Retina (tissue), 1 donor: ENCODE results near the gene HIVEP3.

ENCODE experiments used
- DNase-seq: peaks from one replicate; pipeline ENCODE4 v3.0.0-alpha.2; 2016

Gene HIVEP3

GRCh38 chr1:41539418-41539805 lies 379.3 kb downstream of the HIVEP3 start:
- DNase-seq = no peak

DNA sequence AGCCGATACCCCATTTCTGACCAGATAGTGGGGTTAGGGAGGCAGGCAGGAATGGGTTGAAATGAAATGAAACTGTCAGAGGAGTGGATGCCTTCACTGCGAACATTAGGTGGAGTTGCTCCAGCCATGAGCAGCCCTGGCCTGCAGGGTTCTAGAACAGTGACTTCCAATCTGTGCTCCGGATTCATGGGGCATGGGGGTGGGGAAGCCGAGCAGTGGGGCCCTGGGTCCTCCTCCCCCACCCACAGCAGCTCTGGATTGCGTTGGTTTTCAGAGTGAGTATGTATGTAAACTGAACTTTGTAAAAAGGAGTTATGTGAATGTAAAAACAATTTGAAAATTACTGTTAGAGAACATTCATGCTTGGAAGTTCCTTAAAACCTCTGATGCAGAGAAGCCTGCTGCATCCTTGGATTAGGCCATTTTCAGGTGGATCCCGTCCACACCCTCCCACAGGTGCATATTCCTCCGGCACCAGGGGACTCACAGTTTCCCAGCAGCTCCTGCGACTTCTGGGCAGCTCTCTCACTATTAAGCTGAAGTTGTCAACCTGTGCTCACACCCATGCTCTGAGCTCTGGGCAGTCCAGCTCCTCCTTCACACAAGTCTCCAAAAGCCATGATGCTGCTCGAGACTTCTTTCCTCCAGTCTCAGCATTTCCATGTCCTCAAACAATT lies 379.8 kb downstream of the HIVEP3 start:
- no peak for DNase-seq

- DNase-seq = no peak
These were observed 380.9 kb downstream of the HIVEP3 start for GRCh38 chr1:41537788-41538351.

- DNase-seq = no peak
These were observed 381.5 kb downstream of the HIVEP3 start for GRCh38 chr1:41537251-41537650.

DNA sequence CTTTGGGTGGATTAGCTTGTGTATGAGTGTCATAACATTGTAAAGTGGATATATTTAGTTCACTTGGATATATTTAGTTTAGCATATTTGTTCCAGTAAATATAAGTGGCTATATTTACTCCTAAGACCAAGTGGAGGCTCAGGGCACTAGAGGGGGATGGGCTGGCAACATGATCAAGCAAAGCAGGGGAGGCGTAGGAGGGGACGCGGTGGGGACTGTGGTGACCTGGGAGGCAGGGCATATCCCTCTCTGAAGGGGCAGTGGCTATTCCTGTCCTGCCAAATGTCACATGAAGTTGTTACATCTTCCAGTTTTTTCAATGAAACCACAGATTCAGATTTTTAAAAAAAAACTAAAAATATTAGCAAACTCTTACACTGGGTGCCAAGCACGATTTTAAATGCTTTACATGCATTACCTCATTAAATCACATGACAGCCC lies 382.3 kb downstream of the HIVEP3 start:
- no peak for DNase-seq

DNA sequence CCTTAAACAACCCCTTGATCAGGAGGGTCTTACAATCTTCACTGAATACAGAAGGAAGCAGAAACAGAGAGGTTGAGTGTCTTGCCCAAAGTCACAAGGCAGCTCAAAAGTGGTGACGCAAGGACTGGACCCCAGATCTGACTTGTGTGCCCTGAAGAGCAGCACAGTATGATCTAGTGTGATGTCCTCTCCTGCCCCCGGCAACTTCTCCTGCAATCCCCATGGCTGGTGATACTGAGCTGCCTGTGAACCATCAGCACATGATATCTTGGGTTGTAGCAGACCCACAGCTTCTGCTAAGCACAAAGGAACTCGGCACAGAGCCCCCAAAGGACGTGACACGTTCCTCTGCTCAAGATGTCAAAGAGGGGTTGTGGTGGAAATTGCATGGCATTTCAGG lies 383.0 kb downstream of the HIVEP3 start:
- no peak for DNase-seq

GRCh38 chr1:41535276-41535675 lies 383.4 kb downstream of the HIVEP3 start:
- no peak for DNase-seq

GRCh38 chr1:41534181-41535076 lies 384.3 kb downstream of the HIVEP3 start:
- DNase-seq = no peak

DNA sequence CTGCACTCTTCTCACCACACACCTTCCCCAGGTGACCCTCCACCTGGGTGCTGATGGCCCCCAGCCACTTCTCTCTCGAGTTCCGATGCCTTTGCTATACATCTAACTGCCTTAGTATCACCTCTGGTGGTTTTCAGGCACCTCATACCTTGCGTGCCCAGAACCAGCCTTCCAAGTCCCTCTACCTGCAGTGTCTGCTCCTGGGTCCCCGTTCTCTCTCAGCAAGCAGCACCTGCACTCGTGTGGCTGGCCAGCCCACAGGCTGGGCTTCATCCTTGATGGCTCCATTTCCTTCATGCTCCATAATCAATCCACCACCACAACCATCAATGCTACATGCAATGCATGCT lies 385.0 kb downstream of the HIVEP3 start:
- DNase-seq = no peak

- DNase-seq = no peak
These were observed 385.5 kb downstream of the HIVEP3 start for GRCh38 chr1:41533016-41533730.

GRCh38 chr1:41532206-41532975 lies 386.3 kb downstream of the HIVEP3 start:
- DNase-seq = no peak

- no peak for DNase-seq
These were observed 388.3 kb downstream of the HIVEP3 start for GRCh38 chr1:41530411-41530810.

GRCh38 chr1:41529621-41530395 lies 388.9 kb downstream of the HIVEP3 start:
- no peak for DNase-seq

DNA sequence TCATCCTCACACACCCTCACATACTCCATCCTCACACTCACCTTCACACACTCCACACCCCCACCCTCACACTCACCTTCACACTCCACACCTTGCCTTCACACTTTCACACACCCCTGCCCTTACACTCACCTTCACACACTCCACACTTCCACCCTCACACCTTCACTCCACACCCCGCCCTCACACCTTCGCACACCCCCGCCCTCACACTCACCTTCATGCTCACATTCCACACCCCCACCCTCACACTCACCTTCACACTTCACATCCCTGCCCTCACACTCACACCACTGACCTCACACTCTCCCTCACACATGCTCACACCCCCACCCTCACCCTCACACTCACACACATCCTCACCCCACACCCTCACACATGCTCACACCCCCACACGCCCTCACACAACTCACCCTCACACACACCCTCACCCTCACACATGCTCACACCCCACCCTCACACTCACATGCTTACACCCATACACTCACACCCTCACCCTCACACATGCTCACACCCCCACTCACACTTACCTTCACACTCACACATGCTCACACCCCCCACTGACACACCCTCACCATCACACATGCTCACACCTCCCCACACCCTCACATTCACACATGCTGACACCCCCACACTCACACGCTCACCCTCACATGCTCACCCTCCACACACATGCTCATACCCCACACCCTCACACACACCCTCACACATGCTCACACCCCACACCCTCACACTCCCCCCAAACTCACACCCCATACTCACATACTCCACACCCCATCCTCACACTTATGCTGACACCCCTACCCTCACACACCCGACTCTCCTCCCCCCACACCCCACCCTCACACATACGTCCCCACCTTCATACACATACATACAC lies 389.8 kb downstream of the HIVEP3 start:
- no peak for DNase-seq

DNA sequence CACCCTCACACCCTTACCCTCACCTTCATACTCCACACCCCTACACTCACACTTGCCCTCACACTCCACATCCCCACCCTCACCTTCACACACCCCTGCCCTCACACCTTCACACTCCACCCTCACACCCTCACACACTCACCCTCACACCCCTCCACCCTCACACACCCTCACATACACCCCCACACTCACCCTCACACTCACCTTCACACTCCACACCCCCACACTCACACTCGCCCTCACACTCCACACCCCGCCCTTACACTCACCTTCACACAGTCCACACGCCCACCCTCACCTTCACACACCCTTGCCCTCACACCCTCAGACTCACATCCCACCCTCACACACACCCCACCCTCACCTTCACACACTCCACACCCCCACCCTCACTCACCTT lies 390.6 kb downstream of the HIVEP3 start:
- DNase-seq = no peak

DNA sequence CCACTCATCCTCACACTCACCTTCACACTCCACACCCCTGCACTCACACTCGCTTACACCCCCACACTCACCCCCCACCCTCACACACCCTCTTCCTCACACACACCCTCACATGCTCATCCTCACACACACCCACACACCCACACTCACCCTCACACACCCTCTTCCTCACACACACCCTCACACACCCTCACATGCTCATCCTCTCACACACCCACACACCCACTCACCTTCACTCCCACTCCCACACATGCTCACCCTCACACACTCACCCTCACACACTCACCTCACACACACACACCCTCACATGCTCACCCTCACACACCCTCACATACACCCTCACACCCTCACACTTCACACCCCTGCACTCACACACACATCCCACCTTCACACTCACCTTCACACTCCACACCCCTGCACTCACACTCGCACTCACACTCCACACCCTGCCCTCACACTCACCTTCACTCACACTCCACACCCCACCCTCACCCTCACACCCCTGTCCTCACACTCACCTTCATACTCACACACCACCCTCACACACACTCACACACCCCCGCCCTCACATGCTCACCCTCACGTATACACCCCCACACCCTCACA lies 391.7 kb downstream of the HIVEP3 start:
- no peak for DNase-seq

DNA sequence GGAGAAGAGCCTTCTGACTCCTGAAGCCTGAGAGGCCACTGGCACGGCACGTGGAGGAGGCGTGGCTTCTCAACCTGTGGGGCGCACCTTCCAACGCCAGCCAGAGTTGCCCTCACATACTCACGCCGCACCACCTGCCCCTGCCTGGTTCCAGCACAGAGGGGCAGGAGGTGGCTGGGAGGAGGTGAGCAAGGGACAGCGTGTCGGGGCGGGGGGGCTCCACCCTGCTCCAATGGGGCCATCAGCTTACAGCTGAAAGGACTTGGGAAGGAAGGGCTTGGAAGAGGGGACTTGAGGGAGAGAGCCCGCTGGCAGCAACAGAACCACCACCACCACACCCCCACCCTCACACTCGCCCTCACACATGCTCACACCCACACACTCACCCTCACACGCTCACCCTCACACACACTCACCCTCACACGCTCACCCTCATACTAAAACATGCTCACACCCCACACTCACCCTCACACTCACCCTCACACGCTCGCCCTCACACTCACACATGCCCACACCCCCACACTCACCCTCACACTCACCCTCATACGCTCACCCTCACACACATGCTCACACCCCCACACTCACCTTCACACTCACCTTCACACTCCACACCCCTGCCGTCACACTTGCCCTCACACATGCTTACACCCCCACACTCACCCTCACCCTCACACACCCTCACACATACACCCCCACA lies 392.7 kb downstream of the HIVEP3 start:
- DNase-seq = no peak

DNA sequence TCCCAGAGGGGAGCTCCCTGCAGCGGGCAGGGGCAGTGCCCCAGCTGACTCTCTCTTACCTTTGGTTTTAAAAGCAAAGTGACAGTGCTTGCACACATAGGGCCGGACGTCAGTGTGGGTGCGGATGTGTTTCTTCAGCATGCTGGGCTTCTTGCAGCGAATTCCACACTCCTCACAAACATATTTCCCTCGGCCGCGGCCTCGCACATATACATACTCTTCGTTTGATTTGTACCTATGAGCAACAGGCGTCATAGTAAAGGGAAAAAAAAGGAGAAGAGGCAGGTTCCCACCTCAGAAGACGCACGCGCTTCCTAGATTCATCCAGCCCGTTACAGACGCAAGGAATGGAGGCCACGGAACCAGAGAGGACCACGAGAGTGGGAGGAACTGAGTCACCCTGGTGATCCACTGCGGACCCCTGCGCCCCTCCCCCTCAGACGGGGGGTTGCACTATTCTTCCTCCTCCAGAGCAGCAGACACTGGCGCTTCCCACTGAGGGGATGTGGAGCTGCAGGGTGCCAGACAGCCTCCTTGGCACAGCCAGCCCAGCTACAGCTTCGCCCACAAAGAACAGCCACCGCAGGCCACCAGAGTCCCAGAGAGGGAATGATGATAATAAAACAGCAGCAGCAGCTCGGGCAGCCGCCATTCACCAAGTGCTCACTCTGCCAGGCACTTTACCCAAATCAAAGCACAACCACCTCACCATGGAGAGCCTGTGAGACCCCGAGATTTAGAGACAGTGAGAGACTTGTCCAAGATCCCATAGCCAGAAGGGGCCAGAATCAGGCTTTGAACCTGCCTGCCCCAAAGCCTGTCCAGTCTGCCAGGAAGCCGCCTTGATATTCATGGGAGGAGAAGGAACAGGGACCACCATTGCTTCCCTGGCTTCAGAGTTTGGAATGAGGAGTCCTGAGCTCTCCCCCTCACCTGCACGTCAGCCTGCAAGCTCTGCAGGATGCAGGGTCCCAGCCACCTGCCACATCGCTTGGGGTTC lies 393.7 kb downstream of the HIVEP3 start:
- no peak for DNase-seq
